Lung (tissue), 12 donors: Measurements from ENCODE around the gene ANKRD40. TPM values are rescaled to one million over a fixed set of nuclear protein-coding genes. Genes with fewer than 3 reads are reported as not detected.
A peak's percentile ranks its signal among the peaks of the same experiment; 100 is the strongest.

ENCODE experiments used
- ATAC-seq: fragments of 200-7000 bp; cut with Tn5 transposase; one replicate; pipeline ENCODE4 v1.9.1; 2020; ENCODE audit warnings: moderate number of reproducible peaks; ENCODE audit not compliant: insufficient read depth, low FRiP score
- DNase-seq, 3 donors: peaks; one replicate each; pipeline ENCODE4 v3.0.0-alpha.2; 2013 to 2017
- H3K27ac ChIP-seq, 2 donors: one replicate each; pipeline ENCODE4 v1.5.1; 2013; ENCODE audit warnings: mild to moderate bottlenecking in 2 of 2, moderate library complexity in 2 of 2, control low read depth in 1 of 2, inconsistent platforms in 1 of 2, low read depth in 1 of 2, low read length in 1 of 2
- H3K27me3 ChIP-seq, 3 donors: one replicate each; pipeline ENCODE4 v1.5.1; 2013; ENCODE audit warnings: low read length in 2 of 3; ENCODE audit not compliant: control insufficient read depth in 3 of 3, insufficient read depth in 3 of 3
- H3K36me3 ChIP-seq, 4 donors: one replicate each; pipeline ENCODE4 v1.5.1; 2013; ENCODE audit warnings: low read length in 4 of 4, mild to moderate bottlenecking in 1 of 4, moderate library complexity in 1 of 4; ENCODE audit not compliant: control insufficient read depth in 4 of 4, insufficient read depth in 4 of 4
- H3K4me1 ChIP-seq, 5 donors: one replicate each; pipeline ENCODE4 v1.5.1; 2013; ENCODE audit warnings: low read length in 5 of 5, mild to moderate bottlenecking in 2 of 5, moderate library complexity in 1 of 5; ENCODE audit not compliant: control insufficient read depth in 5 of 5, insufficient read depth in 5 of 5
- H3K4me3 ChIP-seq: one replicate; pipeline ENCODE4 v1.5.1; 2013; ENCODE audit warnings: mild to moderate bottlenecking, control low read depth, moderate library complexity
- H3K9ac ChIP-seq, 2 donors: one replicate each; pipeline ENCODE4 v1.5.1; 2013; ENCODE audit warnings: low read length in 2 of 2, control low read depth in 1 of 2; ENCODE audit not compliant: insufficient read depth in 1 of 2
- H3K9me3 ChIP-seq, 4 donors: one replicate each; pipeline ENCODE4 v1.5.1; 2013; ENCODE audit warnings: low read length in 3 of 4, mild to moderate bottlenecking in 1 of 4, moderate library complexity in 1 of 4; ENCODE audit not compliant: control insufficient read depth in 4 of 4, insufficient read depth in 3 of 4
- CTCF ChIP-seq: IDR thresholded peaks from 2 replicates; pipeline ENCODE4 v1.5.1; 2012; ENCODE audit warnings: mild to moderate bottlenecking; ENCODE audit errors: control extremely low read depth, extremely low read depth
- WGBS, 2 donors: extraction: QIAGEN DNeasy Blood & Tissue Kit; methylation state at CpG; one replicate each; pipeline ENCODE4 v1.1.7; 2013; 5-methylcytosine and 5-hydroxymethylcytosine counted together
- polyA plus RNA-seq, 2 donors: library from polyadenylated mRNA; stranded (reverse); fragments of 200-250 nt; gene quantifications; one replicate each; pipeline ENCODE4 v1.2.1, GENCODE V29; 2013
- total RNA-seq, 2 donors: library from RNA; depleted of rRNA in 1 of 2; stranded (reverse); fragments of >200 nt in 1 of 2; gene quantifications; one replicate each; pipeline ENCODE4 v1.2.1, GENCODE V29; 2014 to 2021
- donor health status: control.
- donor health status: control.
- donor health status: Bipolar disorder and iron deficiency.
- donor health status: healthy.
- donor health status: DM: yes; HTN: yes; CAD: no.

ANKRD40 gene
- total and polyA plus RNA-seq, 4 donors = 14.6 to 38.9 (median 25.1) TPM

GRCh38 chr17:50719924-50720794, 12.4 kb upstream of the ANKRD40 start:
- Histone ChIP-seq H3K36me3 (peaks cover 0 to 3% (median 0%) of the 10 kb centered on the region in 4 donors), H3K27me3 (no peaks in the 10 kb centered on the region), H3K27ac (peak overlapping the region; percentile 97 to 98), H3K9me3 (no peaks in the 10 kb centered on the region), H3K4me1 (peaks cover 0 to 24% (median 17%) of the 10 kb centered on the region in 5 donors), H3K4me3 (peak overlapping the region; percentile 98), H3K9ac (peak overlapping the region; percentile 73 to 92)
- TF ChIP-seq CTCF = no peak
- ATAC-seq (no peak), DNase-seq (peak in 2 of 3 donors; percentile 57 to 59)
- 0% methylated on average over 25 of the region's 25 CpGs for WGBS, 2 donors

- DNase-seq (peak; percentile 96 to 97 (median 96)), ATAC-seq (peak; percentile 99)
- Histone ChIP-seq H3K9me3 (no peaks in the 10 kb centered on the region), H3K9ac (peak within 1 kb of the TSS; percentile 85 to 92), H3K36me3 (peaks cover 0 to 3% (median 0%) of the 10 kb centered on the region in 4 donors), H3K4me3 (peak within 1 kb of the TSS; percentile 98), H3K27ac (peak within 1 kb of the TSS; percentile 97 to 98), H3K27me3 (no peaks in the 10 kb centered on the region), H3K4me1 (peaks cover 0 to 24% (median 16%) of the 10 kb centered on the region in 5 donors)
- TF ChIP-seq CTCF = no peak
- WGBS, 2 donors = 1% methylated on average over 70 to 76 of the region's 76 CpGs
Observed at GRCh38 chr17:50719144-50719923, 11.6 kb upstream of the ANKRD40 start, which contains the start of gene LUC7L3. Gene LUC7L3, plus strand, starts transcription at chr17:50719603. Its CDS starts 130 bp downstream, at chr17:50719733.

GRCh38 chr17:50715471-50715870, 7.8 kb upstream of the ANKRD40 start:
- no peak overlapping the region for H3K4me3 ChIP-seq
- WGBS, 2 donors = 91% methylated on average over 3 of the region's 3 CpGs
- no peak for DNase-seq
- H3K9ac ChIP-seq = no peak overlapping the region
- no peaks in the 10 kb centered on the region for H3K36me3 ChIP-seq
- H3K27ac ChIP-seq = no peak overlapping the region
- H3K9me3 ChIP-seq = no peaks in the 10 kb centered on the region
- H3K27me3 ChIP-seq = no peaks in the 10 kb centered on the region
- H3K4me1 ChIP-seq = peaks cover 0 to 2% (median 0%) of the 10 kb centered on the region in 5 donors
- no peak for TF ChIP-seq CTCF
- ATAC-seq = no peak
